Subcutaneous adipose tissue (tissue), 4 donors: ENCODE data around the gene IPO5. TPM values are rescaled to one million over a fixed set of nuclear protein-coding genes. Genes with fewer than 3 reads are reported as not detected.

Experiments
- total RNA-seq, 4 donors: library from RNA; depleted of rRNA; stranded (reverse); fragments of >200 nt; gene quantifications; one replicate each; pipeline ENCODE4 v1.1.0, GENCODE V29; 2016
- TF ChIP-seq, protein P1 (sequence below): fragments of 450-650 bp; IDR thresholded peaks from one replicate; pipeline ENCODE4 v1.5.1; 2016; ENCODE audit warnings: low read depth, mild to moderate bottlenecking, control low read depth, antibody characterized with exemption, moderate library complexity

The IPO5 gene
- total RNA-seq, 4 donors from 2014 or later, result 98.8 to 155 (median 142) TPM

DNA sequence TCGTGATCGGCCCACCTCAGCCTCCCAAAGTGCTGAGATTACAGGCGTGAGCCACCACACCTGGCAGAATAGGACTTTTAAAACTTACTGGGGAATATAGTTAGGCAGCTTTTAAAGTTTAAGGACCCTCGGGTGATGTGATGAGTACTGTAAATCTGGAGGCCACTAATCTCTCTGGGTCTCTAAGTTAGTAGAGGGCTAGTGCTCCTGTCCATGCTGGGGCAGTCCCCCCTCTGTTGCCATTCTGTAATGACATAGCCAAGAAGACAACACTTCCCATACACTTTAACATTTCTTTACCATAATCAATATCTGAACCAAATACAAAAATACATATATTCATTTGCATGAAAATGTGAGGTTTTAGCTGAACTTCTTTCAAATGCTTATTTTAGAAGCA is 65.7 kb downstream of the IPO5 start:
- TF ChIP-seq, protein P1, sequence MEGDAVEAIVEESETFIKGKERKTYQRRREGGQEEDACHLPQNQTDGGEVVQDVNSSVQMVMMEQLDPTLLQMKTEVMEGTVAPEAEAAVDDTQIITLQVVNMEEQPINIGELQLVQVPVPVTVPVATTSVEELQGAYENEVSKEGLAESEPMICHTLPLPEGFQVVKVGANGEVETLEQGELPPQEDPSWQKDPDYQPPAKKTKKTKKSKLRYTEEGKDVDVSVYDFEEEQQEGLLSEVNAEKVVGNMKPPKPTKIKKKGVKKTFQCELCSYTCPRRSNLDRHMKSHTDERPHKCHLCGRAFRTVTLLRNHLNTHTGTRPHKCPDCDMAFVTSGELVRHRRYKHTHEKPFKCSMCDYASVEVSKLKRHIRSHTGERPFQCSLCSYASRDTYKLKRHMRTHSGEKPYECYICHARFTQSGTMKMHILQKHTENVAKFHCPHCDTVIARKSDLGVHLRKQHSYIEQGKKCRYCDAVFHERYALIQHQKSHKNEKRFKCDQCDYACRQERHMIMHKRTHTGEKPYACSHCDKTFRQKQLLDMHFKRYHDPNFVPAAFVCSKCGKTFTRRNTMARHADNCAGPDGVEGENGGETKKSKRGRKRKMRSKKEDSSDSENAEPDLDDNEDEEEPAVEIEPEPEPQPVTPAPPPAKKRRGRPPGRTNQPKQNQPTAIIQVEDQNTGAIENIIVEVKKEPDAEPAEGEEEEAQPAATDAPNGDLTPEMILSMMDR, result no peak

DNA sequence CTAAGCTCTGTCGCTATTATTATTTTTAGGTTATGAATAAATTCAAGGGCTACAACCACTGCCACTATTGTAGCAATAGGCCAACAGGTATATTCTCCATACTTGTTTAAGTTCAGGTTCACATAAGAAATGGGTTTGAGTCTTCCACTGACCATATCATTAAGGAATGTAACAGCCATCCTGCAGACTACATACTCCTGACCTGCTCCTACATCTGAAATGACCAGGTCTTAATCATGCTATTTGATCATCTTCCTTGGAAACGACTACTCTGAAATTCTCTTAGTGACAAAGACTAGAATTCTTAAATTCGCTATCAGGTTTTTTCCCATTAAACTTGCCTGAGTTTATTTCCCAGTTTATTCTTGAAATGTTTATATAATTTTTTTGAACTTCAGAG is 66.8 kb downstream of the IPO5 start:
- TF ChIP-seq, protein P1, result no peak

DNA sequence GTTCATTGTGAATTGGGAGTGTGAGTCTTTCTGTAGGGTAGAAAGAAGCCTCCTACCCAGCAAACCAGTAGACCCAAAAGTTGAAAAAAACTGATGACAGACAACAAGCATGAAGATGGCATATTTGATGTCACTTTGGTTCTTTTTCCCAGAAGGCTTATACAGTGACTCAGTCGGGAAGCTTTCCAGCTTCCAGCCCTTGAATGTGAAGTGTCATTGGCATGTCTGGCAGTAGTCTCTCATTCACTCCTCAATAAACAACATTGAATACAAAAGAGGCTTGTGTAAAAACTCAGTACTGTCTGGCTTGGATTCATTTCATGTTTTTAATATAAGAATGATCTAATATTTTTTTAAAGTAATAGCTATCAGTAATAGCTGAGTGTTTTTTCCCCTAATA is 68.7 kb downstream of the IPO5 start:
- TF ChIP-seq, protein P1, result no peak

DNA sequence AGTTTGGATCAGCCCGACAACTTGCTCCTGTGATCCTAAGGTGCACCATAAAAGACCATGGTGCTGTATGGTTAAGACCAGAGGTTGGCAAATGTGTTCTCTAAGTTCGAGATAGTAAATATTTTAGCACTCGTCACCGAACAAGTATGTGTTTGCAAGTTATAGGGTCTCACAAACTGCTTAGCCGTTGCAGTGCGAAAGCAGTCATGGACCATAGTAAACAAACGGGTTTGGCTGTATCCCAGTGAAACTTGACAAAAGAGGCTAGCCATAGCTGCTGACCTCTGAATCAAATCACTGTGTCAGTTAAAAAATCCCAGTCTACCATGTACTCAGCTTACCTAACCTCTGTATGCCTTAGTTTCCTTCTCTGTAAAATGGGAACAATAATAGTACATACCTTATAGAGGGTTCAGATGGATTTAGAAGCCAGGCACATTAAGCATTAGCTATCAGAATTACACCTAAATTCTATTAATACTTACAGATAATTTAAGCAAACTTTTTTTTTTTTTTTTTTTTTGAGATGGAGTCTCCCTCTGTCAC is 72.1 kb downstream of the IPO5 start:
- TF ChIP-seq, protein P1, result no peak

DNA sequence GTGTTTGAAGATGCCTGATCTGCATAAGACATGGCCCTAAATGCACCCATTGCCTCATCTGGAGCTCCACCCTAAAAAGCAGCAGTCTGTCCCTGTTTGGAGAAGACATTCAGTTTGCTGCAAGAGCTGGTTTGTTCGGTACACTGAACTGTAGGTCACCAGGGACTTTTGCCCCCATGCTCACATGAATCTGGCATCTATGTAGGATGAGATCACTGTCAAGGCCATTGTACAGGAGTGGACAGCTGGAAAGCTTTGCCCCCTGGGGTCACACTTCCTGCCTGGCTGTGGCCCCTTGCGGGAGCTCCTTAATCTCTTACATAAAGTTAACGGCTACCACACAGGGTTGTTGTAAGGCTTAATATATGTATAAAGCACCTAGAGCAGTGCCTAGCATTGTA is 73.0 kb downstream of the IPO5 start:
- TF ChIP-seq, protein P1, result no peak

DNA sequence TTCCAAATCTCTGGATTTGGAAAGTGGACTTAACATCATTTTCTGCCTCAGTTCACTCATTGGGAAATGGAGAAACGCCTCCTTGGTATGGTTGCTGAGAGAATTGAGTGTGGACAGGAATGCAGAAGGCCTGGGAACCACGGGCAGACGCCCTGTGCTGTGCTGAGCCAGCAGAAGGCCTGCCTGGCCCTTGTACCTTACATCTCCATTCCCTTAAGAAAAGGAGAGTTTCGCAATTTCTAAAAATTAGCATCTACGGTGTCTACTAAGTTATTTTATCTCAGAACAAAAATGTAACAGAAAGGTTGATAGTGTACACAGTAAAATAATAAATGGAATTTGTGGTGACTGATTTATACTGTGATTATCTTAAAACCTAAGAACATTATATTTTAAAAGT is 78.7 kb downstream of the IPO5 start:
- TF ChIP-seq, protein P1, result no peak

DNA sequence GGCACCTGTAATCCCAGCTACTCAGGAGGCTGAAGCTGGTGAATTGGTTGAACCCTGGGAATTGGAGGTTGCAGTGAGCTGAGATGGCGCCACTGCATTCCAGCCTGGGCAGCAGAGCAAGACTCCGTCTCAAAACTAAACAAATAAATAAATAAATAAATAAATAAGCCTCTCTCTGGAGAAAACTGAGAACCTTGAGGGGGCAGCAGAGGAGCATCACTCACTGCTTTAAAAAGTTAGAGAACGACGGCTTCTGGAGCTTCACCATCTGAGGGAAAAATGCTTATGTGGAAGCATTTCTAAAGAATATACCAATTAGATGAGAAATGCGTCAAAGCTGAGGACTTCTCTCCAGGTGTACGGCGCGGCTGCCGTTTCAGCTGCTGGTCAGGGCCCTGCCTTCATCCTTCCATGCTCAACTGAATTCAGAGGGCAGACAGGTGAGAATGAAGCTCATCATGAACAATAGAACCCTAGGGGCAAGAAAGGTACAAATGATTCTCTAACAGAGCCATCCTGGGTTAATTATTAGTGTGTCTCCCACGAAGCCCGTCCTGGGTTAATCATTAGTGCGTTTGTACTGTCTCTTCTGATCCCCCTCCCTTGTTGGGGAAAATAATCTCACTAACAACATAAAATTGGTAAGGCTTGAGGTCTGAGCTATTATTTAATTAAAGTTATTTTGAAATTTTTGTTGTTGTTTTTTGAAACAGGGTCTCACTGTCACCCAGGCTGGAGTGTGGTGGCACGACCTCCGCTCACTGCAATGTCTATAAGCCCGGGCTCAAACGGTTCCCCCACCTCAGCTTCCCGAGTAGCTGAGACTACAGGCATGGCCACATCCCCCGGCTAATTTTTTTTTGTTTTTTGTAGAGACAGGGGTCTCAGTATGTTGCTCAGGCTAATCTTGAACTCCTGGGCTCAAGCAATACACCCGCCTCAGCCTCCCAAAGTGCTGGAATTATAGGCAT is 80.1 kb downstream of the IPO5 start:
- TF ChIP-seq, protein P1, result no peak
